SK-N-SH treated with all-trans-retinoic acid at 6 μM for 48 hours (cell line): ENCODE data around the gene ACP2.

ENCODE experiments used
- ATAC-seq: fragments of 200-7000 bp; cut with Tn5 transposase; 3 replicates; pipeline ENCODE4 v1.9.1; 2020; ENCODE audit warnings: mild to moderate bottlenecking, moderate library complexity
- ARNTL ChIP-seq: fragments of 450-650 bp; formaldehyde crosslinking; IDR thresholded peaks from 2 replicates; pipeline ENCODE4 v1.5.0; 2020; ENCODE audit warnings: low read depth, mild to moderate bottlenecking, moderate library complexity, borderline replicate concordance
- BACH2 ChIP-seq: fragments of 250-450 bp; sonication (Bioruptor Pico); IDR thresholded peaks from 2 replicates; pipeline ENCODE4 v1.9.0; 2021; ENCODE audit warnings: mild to moderate bottlenecking, borderline replicate concordance
- CREB5 ChIP-seq: fragments of 250-450 bp; sonication (Bioruptor Pico); IDR thresholded peaks from 2 replicates; pipeline ENCODE4 v1.5.1; 2020; ENCODE audit warnings: low read depth, mild to moderate bottlenecking, moderate library complexity
- CSDC2 ChIP-seq: fragments of 250-450 bp; sonication (Bioruptor Pico); IDR thresholded peaks from 2 replicates; pipeline ENCODE4 v1.5.0; 2020; ENCODE audit warnings: mild to moderate bottlenecking, moderate library complexity
- ESRRG ChIP-seq: fragments of 250-450 bp; sonication (Bioruptor Pico); IDR thresholded peaks from 2 replicates; pipeline ENCODE4 v1.6.1; 2021; ENCODE audit warnings: mild to moderate bottlenecking
- GLIS3 ChIP-seq: fragments of 250-450 bp; sonication (Bioruptor Pico); IDR thresholded peaks from 2 replicates; pipeline ENCODE4 v1.5.0; 2020; ENCODE audit warnings: mild to moderate bottlenecking, moderate library complexity
- ISL1 ChIP-seq: fragments of 250-450 bp; sonication (Bioruptor Pico); IDR thresholded peaks from 2 replicates; pipeline ENCODE4 v2.1.2; 2022; ENCODE audit warnings: mild to moderate bottlenecking, moderate library complexity
- OSR1 ChIP-seq: fragments of 250-450 bp; sonication (Bioruptor Pico); IDR thresholded peaks from 2 replicates; pipeline ENCODE4 v1.8.0; 2022; ENCODE audit warnings: moderate library complexity, mild to moderate bottlenecking, inconsistent platforms
- PATZ1 ChIP-seq: fragments of 250-450 bp; sonication (Bioruptor Pico); IDR thresholded peaks from 2 replicates; pipeline ENCODE4 v1.8.0; 2020; ENCODE audit warnings: mild to moderate bottlenecking, moderate library complexity, borderline replicate concordance
- PPARA ChIP-seq: fragments of 250-450 bp; sonication (Bioruptor Pico); IDR thresholded peaks from 2 replicates; pipeline ENCODE4 v1.5.0; 2020; ENCODE audit warnings: mild to moderate bottlenecking, borderline replicate concordance
- SNAI2 ChIP-seq: fragments of 250-450 bp; sonication (Bioruptor Pico); IDR thresholded peaks from 2 replicates; pipeline ENCODE4 v1.5.0; 2020; ENCODE audit warnings: mild to moderate bottlenecking, moderate library complexity
- TCF4 ChIP-seq: fragments of 250-450 bp; sonication (Bioruptor Pico); IDR thresholded peaks from 2 replicates; pipeline ENCODE4 v1.8.0; 2021; ENCODE audit warnings: mild to moderate bottlenecking, moderate library complexity, borderline replicate concordance
- TOX ChIP-seq: fragments of 250-450 bp; sonication (Bioruptor Pico); IDR thresholded peaks from 2 replicates; pipeline ENCODE4 v1.8.0; 2021; ENCODE audit warnings: mild to moderate bottlenecking, moderate library complexity, borderline replicate concordance
- TSHZ2 ChIP-seq: fragments of 250-450 bp; sonication (Bioruptor Pico); IDR thresholded peaks from 2 replicates; pipeline ENCODE4 v1.5.0; 2020; ENCODE audit warnings: mild to moderate bottlenecking, moderate library complexity
- ZC3H10 ChIP-seq: fragments of 250-450 bp; sonication (Bioruptor Pico); IDR thresholded peaks from 2 replicates; pipeline ENCODE4 v1.5.1; 2021; ENCODE audit warnings: mild to moderate bottlenecking, moderate library complexity
- ZFP3 ChIP-seq: fragments of 250-450 bp; sonication (Bioruptor Pico); IDR thresholded peaks from 2 replicates; pipeline ENCODE4 v1.5.0; 2020; ENCODE audit warnings: mild to moderate bottlenecking, moderate library complexity
- ZFP30 ChIP-seq: fragments of 450-650 bp; formaldehyde crosslinking; IDR thresholded peaks from 2 replicates; pipeline ENCODE4 v1.5.0; 2022; ENCODE audit warnings: mild to moderate bottlenecking, moderate library complexity
- ZNF565 ChIP-seq: fragments of 450-650 bp; formaldehyde crosslinking; conservative IDR thresholded peaks from 2 replicates; pipeline ENCODE4 v1.5.0; 2020; ENCODE audit warnings: low read depth, mild to moderate bottlenecking, moderate library complexity
- ZNF8 ChIP-seq: fragments of 450-650 bp; formaldehyde crosslinking; IDR thresholded peaks from 2 replicates; pipeline ENCODE4 v1.5.0; 2020; ENCODE audit warnings: mild to moderate bottlenecking, moderate library complexity
- TF ChIP-seq, protein P1 (sequence below): fragments of 250-450 bp; sonication (Bioruptor Pico); IDR thresholded peaks from 2 replicates; pipeline ENCODE4 v1.5.1; 2021; ENCODE audit warnings: mild to moderate bottlenecking, moderate library complexity
- TF ChIP-seq, protein P2 (sequence below): fragments of 250-450 bp; sonication (Bioruptor Pico); IDR thresholded peaks from 2 replicates; pipeline ENCODE4 v1.8.0; 2021; ENCODE audit warnings: low read depth, mild to moderate bottlenecking, moderate library complexity, borderline replicate concordance

The ACP2 gene

GRCh38 chr11:47242596-47243192, 5.9 kb downstream of the ACP2 start (continued):
- TF ChIP-seq, protein P1, sequence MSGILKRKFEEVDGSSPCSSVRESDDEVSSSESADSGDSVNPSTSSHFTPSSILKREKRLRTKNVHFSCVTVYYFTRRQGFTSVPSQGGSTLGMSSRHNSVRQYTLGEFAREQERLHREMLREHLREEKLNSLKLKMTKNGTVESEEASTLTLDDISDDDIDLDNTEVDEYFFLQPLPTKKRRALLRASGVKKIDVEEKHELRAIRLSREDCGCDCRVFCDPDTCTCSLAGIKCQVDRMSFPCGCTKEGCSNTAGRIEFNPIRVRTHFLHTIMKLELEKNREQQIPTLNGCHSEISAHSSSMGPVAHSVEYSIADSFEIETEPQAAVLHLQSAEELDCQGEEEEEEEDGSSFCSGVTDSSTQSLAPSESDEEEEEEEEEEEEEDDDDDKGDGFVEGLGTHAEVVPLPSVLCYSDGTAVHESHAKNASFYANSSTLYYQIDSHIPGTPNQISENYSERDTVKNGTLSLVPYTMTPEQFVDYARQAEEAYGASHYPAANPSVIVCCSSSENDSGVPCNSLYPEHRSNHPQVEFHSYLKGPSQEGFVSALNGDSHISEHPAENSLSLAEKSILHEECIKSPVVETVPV (CRISPR knock-in tag): no peak
- no peak for TF ChIP-seq CSDC2 (CRISPR knock-in tag)
- no peak for TF ChIP-seq GLIS3
- no peak for TF ChIP-seq BACH2 (CRISPR knock-in tag)

GRCh38 chr11:47241841-47242301, 6.7 kb downstream of the ACP2 start:
- ATAC-seq: peak; percentile 15
- TF ChIP-seq ZC3H10 (CRISPR knock-in tag): no peak
- TF ChIP-seq ZFP30 (CRISPR knock-in tag): no peak
- TF ChIP-seq ESRRG (CRISPR knock-in tag): no peak
- TF ChIP-seq ZNF8: no peak
- TF ChIP-seq OSR1: no peak
- no peak for TF ChIP-seq TOX (CRISPR knock-in tag)
- TF ChIP-seq ZNF565 (CRISPR knock-in tag): no peak
- TF ChIP-seq ISL1: no peak
- TF ChIP-seq PPARA (CRISPR knock-in tag): no peak
- TF ChIP-seq GLIS3: no peak
- TF ChIP-seq BACH2 (CRISPR knock-in tag): no peak
- TF ChIP-seq TSHZ2 (CRISPR knock-in tag): no peak
- TF ChIP-seq, protein P2, sequence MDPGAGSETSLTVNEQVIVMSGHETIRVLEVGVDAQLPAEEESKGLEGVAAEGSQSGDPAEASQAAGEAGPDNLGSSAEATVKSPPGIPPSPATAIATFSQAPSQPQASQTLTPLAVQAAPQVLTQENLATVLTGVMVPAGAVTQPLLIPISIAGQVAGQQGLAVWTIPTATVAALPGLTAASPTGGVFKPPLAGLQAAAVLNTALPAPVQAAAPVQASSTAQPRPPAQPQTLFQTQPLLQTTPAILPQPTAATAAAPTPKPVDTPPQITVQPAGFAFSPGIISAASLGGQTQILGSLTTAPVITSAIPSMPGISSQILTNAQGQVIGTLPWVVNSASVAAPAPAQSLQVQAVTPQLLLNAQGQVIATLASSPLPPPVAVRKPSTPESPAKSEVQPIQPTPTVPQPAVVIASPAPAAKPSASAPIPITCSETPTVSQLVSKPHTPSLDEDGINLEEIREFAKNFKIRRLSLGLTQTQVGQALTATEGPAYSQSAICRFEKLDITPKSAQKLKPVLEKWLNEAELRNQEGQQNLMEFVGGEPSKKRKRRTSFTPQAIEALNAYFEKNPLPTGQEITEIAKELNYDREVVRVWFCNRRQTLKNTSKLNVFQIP (CRISPR knock-in tag): no peak
- no peak for TF ChIP-seq SNAI2
- TF ChIP-seq, protein P1 (CRISPR knock-in tag): no peak
- TF ChIP-seq CREB5: no peak
- TF ChIP-seq ARNTL: no peak
- TF ChIP-seq TCF4 (CRISPR knock-in tag): no peak
- no peak for TF ChIP-seq ZFP3 (CRISPR knock-in tag)
- TF ChIP-seq PATZ1 (CRISPR knock-in tag): no peak
